Liver (tissue), 9 donors: Measurements from ENCODE around the gene DMPK. TPM values are rescaled to one million over a fixed set of nuclear protein-coding genes. Genes with fewer than 3 reads are reported as not detected.
A peak's percentile ranks its signal among the peaks of the same experiment; 100 is the strongest.

Experiments
- DNase-seq: peaks from one replicate; pipeline ENCODE4 v3.0.0-alpha.2; 2017; ENCODE audit warnings: low spot score
- H3K27ac ChIP-seq, 2 donors: one replicate each; pipeline ENCODE4 v1.7.0; 2013; ENCODE audit warnings: inconsistent platforms in 2 of 2, low read length in 2 of 2, control low read depth in 1 of 2, low read depth in 1 of 2, mild to moderate bottlenecking in 1 of 2
- H3K27me3 ChIP-seq, 4 donors: one replicate each; pipeline versions ENCODE4 v1.6.1 to v1.7.0; 2013; ENCODE audit warnings: low read length in 3 of 4, inconsistent platforms in 1 of 4, mild to moderate bottlenecking in 1 of 4, moderate library complexity in 1 of 4; ENCODE audit not compliant: control insufficient read depth in 4 of 4, insufficient read depth in 4 of 4
- H3K36me3 ChIP-seq, 4 donors: one replicate each; pipeline versions ENCODE4 v1.6.1 to v1.7.0; 2013; ENCODE audit warnings: low read length in 3 of 4, mild to moderate bottlenecking in 3 of 4, low read depth in 1 of 4, moderate library complexity in 1 of 4; ENCODE audit not compliant: control insufficient read depth in 4 of 4, insufficient read depth in 3 of 4
- H3K4me1 ChIP-seq, 4 donors: one replicate each; pipeline versions ENCODE4 v1.6.1 to v1.7.0; 2013; ENCODE audit warnings: low read length in 3 of 4, mild to moderate bottlenecking in 3 of 4, moderate library complexity in 1 of 4; ENCODE audit not compliant: control insufficient read depth in 4 of 4, insufficient read depth in 4 of 4
- H3K4me3 ChIP-seq, 3 donors: one replicate each; pipeline versions ENCODE4 v1.6.1 to v1.7.0; 2013; ENCODE audit warnings: low read length in 3 of 3, control low read depth in 1 of 3, low read depth in 1 of 3, mild to moderate bottlenecking in 1 of 3
- H3K9ac ChIP-seq, 2 donors: one replicate each; pipeline ENCODE4 v1.7.0; 2013; ENCODE audit warnings: low read length in 2 of 2, mild to moderate bottlenecking in 2 of 2, moderate library complexity in 2 of 2, control low read depth in 1 of 2, low read depth in 1 of 2
- H3K9me3 ChIP-seq, 4 donors: one replicate each; pipeline versions ENCODE4 v1.6.1 to v1.7.0; 2013; ENCODE audit warnings: low read length in 3 of 4; ENCODE audit not compliant: control insufficient read depth in 4 of 4
- ATF3 ChIP-seq: IDR thresholded peaks from 2 replicates; pipeline ENCODE4 v1.6.1; 2016; ENCODE audit warnings: antibody characterized with exemption
- EGR1 ChIP-seq, 2 donors: IDR thresholded peaks; 2 replicates each; pipeline ENCODE4 v1.6.1; 2016 to 2018; ENCODE audit warnings: antibody characterized with exemption in 2 of 2, low read depth in 2 of 2
- FOXA1 ChIP-seq: IDR thresholded peaks from 2 replicates; pipeline ENCODE4 v1.6.1; 2016; ENCODE audit warnings: antibody characterized with exemption
- FOXA2 ChIP-seq: IDR thresholded peaks from 2 replicates; pipeline ENCODE4 v1.6.1; 2016; ENCODE audit warnings: antibody characterized with exemption
- GABPA ChIP-seq, 2 donors: IDR thresholded peaks in 1 of 2; conservative IDR thresholded peaks in 1 of 2; 2 replicates each; pipeline ENCODE4 v1.6.1; 2016; ENCODE audit warnings: antibody characterized with exemption in 2 of 2, mild to moderate bottlenecking in 1 of 2, moderate library complexity in 1 of 2
- HNF4A ChIP-seq, 2 donors: conservative IDR thresholded peaks; 2 replicates each; pipeline ENCODE4 v1.6.1; 2016; ENCODE audit warnings: antibody characterized with exemption in 2 of 2, mild to moderate bottlenecking in 2 of 2
- HNF4G ChIP-seq: IDR thresholded peaks from 2 replicates; pipeline ENCODE4 v1.6.1; 2016; ENCODE audit warnings: antibody characterized with exemption
- JUND ChIP-seq, 2 donors: IDR thresholded peaks; 2 replicates each; pipeline ENCODE4 v1.6.1; 2016; ENCODE audit warnings: antibody characterized with exemption in 2 of 2
- MAX ChIP-seq: IDR thresholded peaks from 2 replicates; pipeline ENCODE4 v1.6.1; 2016; ENCODE audit warnings: antibody characterized with exemption
- NR2F2 ChIP-seq: IDR thresholded peaks from 2 replicates; pipeline ENCODE4 v1.6.1; 2016; ENCODE audit warnings: antibody characterized with exemption
- RAD21 ChIP-seq, 2 donors: IDR thresholded peaks; 2 replicates each; pipeline ENCODE4 v1.6.1; 2016; ENCODE audit warnings: antibody characterized with exemption in 2 of 2, mild to moderate bottlenecking in 2 of 2
- RXRA ChIP-seq, 2 donors: IDR thresholded peaks; 2 replicates each; pipeline ENCODE4 v1.6.1; 2017 to 2018; ENCODE audit warnings: antibody characterized with exemption in 2 of 2, mild to moderate bottlenecking in 1 of 2
- SP1 ChIP-seq: IDR thresholded peaks from 2 replicates; pipeline ENCODE4 v1.6.1; 2018; ENCODE audit warnings: antibody characterized with exemption, mild to moderate bottlenecking
- TAF1 ChIP-seq: conservative IDR thresholded peaks from 2 replicates; pipeline ENCODE4 v1.6.1; 2016; ENCODE audit warnings: antibody characterized with exemption, mild to moderate bottlenecking
- YY1 ChIP-seq: IDR thresholded peaks from 2 replicates; pipeline ENCODE4 v1.6.1; 2016; ENCODE audit warnings: antibody characterized with exemption, mild to moderate bottlenecking
- WGBS: extraction: QIAGEN DNeasy Blood & Tissue Kit; methylation state at CpG from one replicate; pipeline ENCODE4 v1.1.7; 2013; 5-methylcytosine and 5-hydroxymethylcytosine counted together
- polyA plus RNA-seq, 2 donors: library from polyadenylated mRNA; stranded (reverse) in 1 of 2; unstranded in 1 of 2; fragments of 200-250 nt in 1 of 2; fragments of >200 nt in 1 of 2; fragmentation: Nextera tagmentation in 1 of 2; extraction: Ambion mirVana in 1 of 2; gene quantifications; one replicate each; pipeline versions ENCODE4 v1.2.1 to v1.2.3, GENCODE V29; 2013 to 2015
- total RNA-seq, 2 donors: library from RNA; depleted of rRNA; stranded (reverse); fragments of >200 nt; gene quantifications; one replicate each; pipeline ENCODE4 v1.2.3, GENCODE V29; 2014
- TF ChIP-seq, protein P1 (sequence below): fragments of 150-350 bp; IDR thresholded peaks from 2 replicates; pipeline ENCODE4 v1.5.1; 2017; ENCODE audit warnings: improper control_type of control experiment, low read depth, low read length; ENCODE audit not compliant: missing input control
- TF ChIP-seq, protein P2 (sequence below): IDR thresholded peaks from 2 replicates; pipeline ENCODE4 v1.6.1; 2016; ENCODE audit warnings: antibody characterized with exemption
- TF ChIP-seq, protein P3 (sequence below): IDR thresholded peaks from 2 replicates; pipeline ENCODE4 v1.6.1; 2016; ENCODE audit warnings: antibody characterized with exemption, mild to moderate bottlenecking
- donor health status: healthy.
- donor health status: healthy.
- donor health status: healthy.
- donor health status: healthy.
- donor health status: healthy.

The DMPK gene
- total and polyA plus RNA-seq, 4 donors, result 1.8 to 12.5 (median 6.1) TPM

DNA sequence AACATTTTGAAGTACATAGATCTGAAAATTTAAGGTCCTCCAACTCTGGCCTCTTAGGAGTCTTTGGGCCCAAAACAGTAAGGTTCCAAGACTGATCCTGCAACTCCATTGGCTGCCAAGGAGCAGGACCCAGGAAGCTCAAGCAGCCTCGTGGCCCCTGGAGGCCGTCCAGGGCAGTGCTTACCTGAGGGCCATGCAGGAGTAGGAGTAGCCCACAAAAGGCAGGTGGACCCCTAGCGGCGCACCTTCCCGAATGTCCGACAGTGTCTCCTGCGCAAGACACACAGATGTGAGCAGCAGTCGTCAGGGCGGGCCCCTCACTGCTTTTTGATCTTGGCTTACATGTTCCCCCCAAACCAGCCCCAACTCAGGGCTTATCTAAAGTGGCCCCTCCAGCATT, 7.5 kb downstream of the DMPK start:
- TF ChIP-seq EGR1 (IDR thresholded peaks at IDR 0.05; ENCODE audit: low read depth in 2 of 2) (no peak), HNF4A (conservative IDR thresholded peaks at IDR 0.05) (no peak), FOXA1 (no peak)
- TF ChIP-seq, protein P1, sequence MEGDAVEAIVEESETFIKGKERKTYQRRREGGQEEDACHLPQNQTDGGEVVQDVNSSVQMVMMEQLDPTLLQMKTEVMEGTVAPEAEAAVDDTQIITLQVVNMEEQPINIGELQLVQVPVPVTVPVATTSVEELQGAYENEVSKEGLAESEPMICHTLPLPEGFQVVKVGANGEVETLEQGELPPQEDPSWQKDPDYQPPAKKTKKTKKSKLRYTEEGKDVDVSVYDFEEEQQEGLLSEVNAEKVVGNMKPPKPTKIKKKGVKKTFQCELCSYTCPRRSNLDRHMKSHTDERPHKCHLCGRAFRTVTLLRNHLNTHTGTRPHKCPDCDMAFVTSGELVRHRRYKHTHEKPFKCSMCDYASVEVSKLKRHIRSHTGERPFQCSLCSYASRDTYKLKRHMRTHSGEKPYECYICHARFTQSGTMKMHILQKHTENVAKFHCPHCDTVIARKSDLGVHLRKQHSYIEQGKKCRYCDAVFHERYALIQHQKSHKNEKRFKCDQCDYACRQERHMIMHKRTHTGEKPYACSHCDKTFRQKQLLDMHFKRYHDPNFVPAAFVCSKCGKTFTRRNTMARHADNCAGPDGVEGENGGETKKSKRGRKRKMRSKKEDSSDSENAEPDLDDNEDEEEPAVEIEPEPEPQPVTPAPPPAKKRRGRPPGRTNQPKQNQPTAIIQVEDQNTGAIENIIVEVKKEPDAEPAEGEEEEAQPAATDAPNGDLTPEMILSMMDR, result peak; percentile 2
- Histone ChIP-seq H3K36me3 (no peaks in the 10 kb centered on the region), H3K4me3 (no peak overlapping the region), H3K9ac (no peak overlapping the region), H3K4me1 (peaks cover 6 to 48% (median 28%) of the 10 kb centered on the region in 4 donors), H3K9me3 (no peaks in the 10 kb centered on the region), H3K27ac (peak overlapping the region in 1 of 2 donors; percentile 32), H3K27me3 (no peaks in the 10 kb centered on the region)
- WGBS, result 80% methylated on average over 9 of the region's 9 CpGs
- DNase-seq, result peak; percentile 34

- 32% methylated on average over 2 of the region's 2 CpGs for WGBS
- Histone ChIP-seq H3K27ac (no peak overlapping the region), H3K9ac (no peak overlapping the region), H3K27me3 (no peaks in the 10 kb centered on the region), H3K36me3 (no peaks in the 10 kb centered on the region), H3K4me1 (peaks cover 6 to 43% (median 23%) of the 10 kb centered on the region in 4 donors), H3K9me3 (no peaks in the 10 kb centered on the region), H3K4me3 (no peak overlapping the region)
- no peak for DNase-seq
- TF ChIP-seq SP1, result no peak
- no peak for TF ChIP-seq RAD21 (IDR thresholded peaks at IDR 0.05)
- TF ChIP-seq, protein P1, result no peak
- TF ChIP-seq HNF4G, result no peak
- no peak for TF ChIP-seq YY1
- TF ChIP-seq MAX, result no peak
- TF ChIP-seq, protein P2, sequence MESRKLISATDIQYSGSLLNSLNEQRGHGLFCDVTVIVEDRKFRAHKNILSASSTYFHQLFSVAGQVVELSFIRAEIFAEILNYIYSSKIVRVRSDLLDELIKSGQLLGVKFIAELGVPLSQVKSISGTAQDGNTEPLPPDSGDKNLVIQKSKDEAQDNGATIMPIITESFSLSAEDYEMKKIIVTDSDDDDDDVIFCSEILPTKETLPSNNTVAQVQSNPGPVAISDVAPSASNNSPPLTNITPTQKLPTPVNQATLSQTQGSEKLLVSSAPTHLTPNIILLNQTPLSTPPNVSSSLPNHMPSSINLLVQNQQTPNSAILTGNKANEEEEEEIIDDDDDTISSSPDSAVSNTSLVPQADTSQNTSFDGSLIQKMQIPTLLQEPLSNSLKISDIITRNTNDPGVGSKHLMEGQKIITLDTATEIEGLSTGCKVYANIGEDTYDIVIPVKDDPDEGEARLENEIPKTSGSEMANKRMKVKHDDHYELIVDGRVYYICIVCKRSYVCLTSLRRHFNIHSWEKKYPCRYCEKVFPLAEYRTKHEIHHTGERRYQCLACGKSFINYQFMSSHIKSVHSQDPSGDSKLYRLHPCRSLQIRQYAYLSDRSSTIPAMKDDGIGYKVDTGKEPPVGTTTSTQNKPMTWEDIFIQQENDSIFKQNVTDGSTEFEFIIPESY, result no peak
- no peak for TF ChIP-seq GABPA (IDR thresholded peaks at IDR 0.05 in 1 of 2, conservative IDR thresholded peaks at IDR 0.05 in 1 of 2)
- TF ChIP-seq ATF3, result no peak
- TF ChIP-seq, protein P3, sequence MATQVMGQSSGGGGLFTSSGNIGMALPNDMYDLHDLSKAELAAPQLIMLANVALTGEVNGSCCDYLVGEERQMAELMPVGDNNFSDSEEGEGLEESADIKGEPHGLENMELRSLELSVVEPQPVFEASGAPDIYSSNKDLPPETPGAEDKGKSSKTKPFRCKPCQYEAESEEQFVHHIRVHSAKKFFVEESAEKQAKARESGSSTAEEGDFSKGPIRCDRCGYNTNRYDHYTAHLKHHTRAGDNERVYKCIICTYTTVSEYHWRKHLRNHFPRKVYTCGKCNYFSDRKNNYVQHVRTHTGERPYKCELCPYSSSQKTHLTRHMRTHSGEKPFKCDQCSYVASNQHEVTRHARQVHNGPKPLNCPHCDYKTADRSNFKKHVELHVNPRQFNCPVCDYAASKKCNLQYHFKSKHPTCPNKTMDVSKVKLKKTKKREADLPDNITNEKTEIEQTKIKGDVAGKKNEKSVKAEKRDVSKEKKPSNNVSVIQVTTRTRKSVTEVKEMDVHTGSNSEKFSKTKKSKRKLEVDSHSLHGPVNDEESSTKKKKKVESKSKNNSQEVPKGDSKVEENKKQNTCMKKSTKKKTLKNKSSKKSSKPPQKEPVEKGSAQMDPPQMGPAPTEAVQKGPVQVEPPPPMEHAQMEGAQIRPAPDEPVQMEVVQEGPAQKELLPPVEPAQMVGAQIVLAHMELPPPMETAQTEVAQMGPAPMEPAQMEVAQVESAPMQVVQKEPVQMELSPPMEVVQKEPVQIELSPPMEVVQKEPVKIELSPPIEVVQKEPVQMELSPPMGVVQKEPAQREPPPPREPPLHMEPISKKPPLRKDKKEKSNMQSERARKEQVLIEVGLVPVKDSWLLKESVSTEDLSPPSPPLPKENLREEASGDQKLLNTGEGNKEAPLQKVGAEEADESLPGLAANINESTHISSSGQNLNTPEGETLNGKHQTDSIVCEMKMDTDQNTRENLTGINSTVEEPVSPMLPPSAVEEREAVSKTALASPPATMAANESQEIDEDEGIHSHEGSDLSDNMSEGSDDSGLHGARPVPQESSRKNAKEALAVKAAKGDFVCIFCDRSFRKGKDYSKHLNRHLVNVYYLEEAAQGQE, result no peak
- no peak for TF ChIP-seq HNF4A (conservative IDR thresholded peaks at IDR 0.05)
- no peak for TF ChIP-seq EGR1 (IDR thresholded peaks at IDR 0.05; ENCODE audit: low read depth in 2 of 2)
- no peak for TF ChIP-seq NR2F2
- no peak for TF ChIP-seq FOXA1
- TF ChIP-seq RXRA (IDR thresholded peaks at IDR 0.05), result no peak
- no peak for TF ChIP-seq TAF1
- no peak for TF ChIP-seq FOXA2
- TF ChIP-seq JUND (IDR thresholded peaks at IDR 0.05), result no peak
These were observed 8.9 kb downstream of the DMPK start for GRCh38 chr19:45773384-45773783.
